ENCODE measurements around the gene TXNRD2. TPM values are rescaled to one million over a fixed set of nuclear protein-coding genes. Genes with fewer than 3 reads are reported as not detected.

TXNRD2 gene
- total RNA-seq, 1 experiment from 2014 or later = 22.9 TPM

DNA sequence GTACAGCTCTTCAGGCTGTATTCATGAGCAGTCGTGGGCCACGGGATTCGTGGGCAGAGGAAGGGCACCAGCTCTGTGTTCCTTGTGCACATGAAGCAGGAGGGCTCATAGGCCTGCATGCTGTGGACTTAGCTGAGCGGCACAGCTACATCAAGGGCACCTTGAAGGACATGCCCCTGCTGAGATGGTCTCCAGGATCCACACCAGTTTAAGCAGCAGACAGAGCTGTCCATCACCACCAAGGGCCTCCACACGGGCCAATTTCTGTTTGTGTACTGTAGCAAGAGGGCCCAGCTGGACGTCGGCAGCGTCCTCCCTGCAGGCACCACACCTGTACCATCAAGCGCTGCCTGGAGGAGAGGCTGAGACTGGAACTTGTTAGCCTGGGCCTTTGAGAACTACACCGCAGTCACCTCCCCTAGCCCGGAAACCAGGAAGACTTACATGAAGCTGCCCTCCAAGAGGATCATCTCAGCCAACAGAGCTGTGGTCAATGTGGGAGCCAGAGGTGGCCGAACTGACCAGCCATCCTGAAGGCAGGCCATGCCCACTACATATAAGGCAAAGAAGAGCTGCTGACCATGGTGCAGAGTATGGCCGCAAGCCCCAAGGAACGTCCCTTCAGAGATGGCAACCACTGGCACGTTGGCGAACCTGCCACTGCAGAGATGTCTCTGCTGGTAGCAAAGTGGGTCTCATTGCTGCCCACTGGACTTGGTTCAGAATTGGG, 54.2 kb downstream of the TXNRD2 start:
- Histone ChIP-seq H4K20me1 (ENCODE audit: control insufficient read depth, insufficient read depth, insufficient read length) (no peaks in the 10 kb centered on the region), H4K8ac (replicated peaks; ENCODE audit: insufficient read length, low read depth, low read length) (no peak overlapping the region), H4K5ac (ENCODE audit: insufficient read length, low read depth, low read length) (no peak overlapping the region), H2BK12ac (ENCODE audit: insufficient read length, low read depth, low read length) (no peak overlapping the region), H3K9ac (ENCODE audit: extremely low read depth, insufficient read length, low read length) (no peak overlapping the region), H2BK20ac (ENCODE audit: low read depth, low read length, poor library complexity, severe bottlenecking) (no peak overlapping the region), H3K56ac (ENCODE audit: insufficient read length, low read depth, low read length) (no peak overlapping the region), H2AFZ (ENCODE audit: low read length) (no peak overlapping the region), H2BK5ac (ENCODE audit: insufficient read length, low read length) (no peak overlapping the region), H3K27me3 (ENCODE audit: insufficient read depth, low read length) (no peaks in the 10 kb centered on the region; the same call in 1 of the 2 replicates), H3K9me3 (ENCODE audit: control insufficient read depth, low read depth, low read length) (no peaks in the 10 kb centered on the region), H3T11ph (ENCODE audit: low read length) (no peak overlapping the region), H2BK120ac (ENCODE audit: low read depth, low read length, poor library complexity, severe bottlenecking) (no peak overlapping the region), H4K91ac (ENCODE audit: insufficient read length, low read depth, low read length) (no peak overlapping the region), H3K4ac (ENCODE audit: low read depth, low read length) (no peak overlapping the region), H3K18ac (ENCODE audit: insufficient read length, low read depth, low read length) (no peak overlapping the region), H3K4me1 (ENCODE audit: insufficient read depth, low read length) (peaks cover 5% of the 10 kb centered on the region; the same call in 1 of the 2 replicates), H3K79me2 (ENCODE audit: insufficient read depth, low read length) (no peaks in the 10 kb centered on the region), H3K14ac (ENCODE audit: insufficient read depth, low read length) (no peak overlapping the region), H2BK15ac (ENCODE audit: low read depth, low read length) (no peak overlapping the region), H3K27ac (ENCODE audit: insufficient read length, low read depth, low read length) (no peak overlapping the region), H3K23ac (ENCODE audit: insufficient read length, low read depth, low read length) (no peak overlapping the region), H3K23me2 (ENCODE audit: insufficient read length, low read depth, low read length, poor library complexity, severe bottlenecking) (no peaks in the 10 kb centered on the region), H2AK5ac (ENCODE audit: insufficient read length, low read length) (no peak overlapping the region), H3K79me1 (ENCODE audit: insufficient read depth, low read depth, low read length, poor library complexity, severe bottlenecking) (no peaks in the 10 kb centered on the region), H3K4me2 (ENCODE audit: insufficient read depth, insufficient read length, low read length) (no peak overlapping the region)
- no peak for DNase-seq
- Mint-ChIP-seq H3K9me3 (no peaks in the 10 kb centered on the region), H3K4me1 (peaks cover 19 to 22% of the 10 kb centered on the region in 2 experiments), H3K27me3 (ENCODE audit: low read depth) (no peaks in the 10 kb centered on the region; the same call in 1 of the 2 replicates), H3K27ac (no peak overlapping the region; a peak in 2 of 7 replicates), H3K36me3 (ENCODE audit: insufficient read depth in 1 of 3, low read depth in 3 of 3) (no peaks in the 10 kb centered on the region), H3K4me3 (no peak overlapping the region)
- WGBS (ENCODE audit: extremely low coverage, insufficient read length, low lambda C conversion rate) = no CpG with 5 or more reads among the region's 16 CpGs
- TF ChIP-seq CTCF (conservative IDR thresholded peaks at IDR 0.05) = no peak
